ENCODE data around the gene GIGYF2.
A peak's percentile ranks its signal among the peaks of the same experiment; 100 is the strongest.
"Not testable (repeated sequence)": the region's sequence is repeated elsewhere in the genome, so short reads cannot be mapped to it uniquely, and the experiment has no call there.

Gene GIGYF2

DNA sequence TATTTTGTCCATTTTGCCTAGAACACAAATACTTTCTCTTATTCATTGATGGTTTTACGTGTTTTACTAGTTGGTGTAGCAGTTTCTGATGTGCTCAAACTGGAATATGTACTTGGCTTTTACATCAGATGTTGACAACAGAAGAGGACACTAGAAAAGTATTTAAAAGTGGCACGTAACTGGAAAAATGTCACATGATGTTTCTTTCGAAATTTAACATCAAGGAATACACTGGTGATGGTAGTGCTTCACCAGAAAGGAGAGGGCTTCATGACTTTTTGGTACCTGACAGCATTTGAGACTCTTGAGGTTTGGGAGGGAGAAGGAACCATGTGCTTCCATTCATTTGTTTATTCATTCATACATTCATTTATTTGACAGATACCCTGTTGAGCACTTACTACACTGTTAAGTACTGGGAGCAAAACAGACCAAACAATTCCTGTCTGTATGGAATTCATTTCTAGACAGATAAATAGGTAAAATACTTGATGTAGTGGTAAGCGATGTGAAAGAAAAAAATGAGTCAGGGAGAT is 1.5 kb downstream of the GIGYF2 start:
- no peak for DNase-seq (ENCODE audit: low read depth)
- peak overlapping the region; percentile 91 for H3K4me3 ChIP-seq (ENCODE audit: low read depth, low read length)
- no peak for TF ChIP-seq CTCF (IDR thresholded peaks at IDR 0.05; ENCODE audit: insufficient read depth, low read depth, low read length, missing control alignments)

DNA sequence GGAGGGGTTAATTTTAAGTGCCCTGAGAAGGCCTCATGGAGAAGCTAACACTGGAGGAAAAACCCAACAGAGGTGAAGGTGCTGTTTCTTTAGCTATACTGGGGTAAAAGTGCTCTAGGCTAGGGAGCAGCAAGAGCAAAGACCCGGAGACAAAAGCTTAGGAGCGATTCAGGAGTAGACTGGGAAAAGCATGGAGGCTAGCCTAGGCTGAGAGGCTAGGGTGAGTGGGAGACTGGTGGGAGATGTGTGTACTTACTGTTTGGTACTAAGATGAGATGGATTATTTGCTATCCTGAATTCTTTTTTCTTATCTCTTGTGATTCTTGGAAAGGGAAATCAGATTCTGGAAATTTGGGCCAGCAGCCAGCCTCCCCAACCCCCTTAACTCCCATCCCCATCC is 2.0 kb downstream of the GIGYF2 start:
- TF ChIP-seq CTCF (IDR thresholded peaks at IDR 0.05; ENCODE audit: insufficient read depth, low read depth, low read length, missing control alignments), result no peak
- DNase-seq (ENCODE audit: low read depth), result no peak
- peak overlapping the region; percentile 91 for H3K4me3 ChIP-seq (ENCODE audit: low read depth, low read length)

DNA sequence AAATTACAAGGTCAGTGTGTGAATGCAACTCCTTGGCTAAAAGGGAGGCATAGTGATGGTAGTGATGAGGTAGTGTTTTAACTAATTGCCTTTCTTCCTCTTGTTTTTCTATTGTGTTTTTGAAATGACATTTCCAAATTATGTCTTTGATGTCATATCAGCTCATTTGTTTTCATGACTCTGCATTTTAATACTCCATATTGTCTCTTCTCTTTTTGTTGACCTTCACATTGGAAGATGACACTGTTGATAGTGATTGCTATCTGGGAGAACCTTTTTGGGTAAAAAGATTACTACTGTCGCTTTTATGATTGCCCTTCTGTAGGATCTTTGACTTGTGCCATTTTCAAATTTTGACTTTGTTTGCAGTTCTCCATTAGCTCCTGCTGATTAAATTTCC is 3.0 kb downstream of the GIGYF2 start:
- no peak for TF ChIP-seq CTCF (IDR thresholded peaks at IDR 0.05; ENCODE audit: insufficient read depth, low read depth, low read length, missing control alignments)
- no peak for DNase-seq (ENCODE audit: low read depth)
- no peak overlapping the region for H3K4me3 ChIP-seq (ENCODE audit: low read depth, low read length)

DNA sequence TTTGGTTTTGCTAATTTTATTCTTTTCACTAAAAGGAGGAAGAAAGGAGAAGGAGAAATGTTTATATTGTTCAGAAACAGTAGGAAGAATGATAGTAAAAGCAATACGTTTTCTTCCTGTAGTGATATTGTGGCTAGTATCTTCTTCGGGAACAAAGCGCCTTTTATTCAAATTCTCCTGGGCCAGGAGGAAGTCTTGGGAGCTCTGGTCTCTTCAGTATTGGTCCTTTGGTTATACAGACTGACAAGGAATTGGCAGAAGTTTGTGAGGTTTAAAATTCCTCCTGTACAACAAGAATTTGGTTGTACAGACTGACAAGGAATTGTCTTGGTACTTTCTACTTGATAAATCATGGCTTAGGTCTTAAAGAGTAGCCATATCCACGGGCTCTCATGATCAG is 9.9 kb downstream of the GIGYF2 start:
- H3K4me3 ChIP-seq (ENCODE audit: low read depth, low read length), result no peak overlapping the region
- no peak for DNase-seq (ENCODE audit: low read depth)
- no peak for TF ChIP-seq CTCF (IDR thresholded peaks at IDR 0.05; ENCODE audit: insufficient read depth, low read depth, low read length, missing control alignments)

DNA sequence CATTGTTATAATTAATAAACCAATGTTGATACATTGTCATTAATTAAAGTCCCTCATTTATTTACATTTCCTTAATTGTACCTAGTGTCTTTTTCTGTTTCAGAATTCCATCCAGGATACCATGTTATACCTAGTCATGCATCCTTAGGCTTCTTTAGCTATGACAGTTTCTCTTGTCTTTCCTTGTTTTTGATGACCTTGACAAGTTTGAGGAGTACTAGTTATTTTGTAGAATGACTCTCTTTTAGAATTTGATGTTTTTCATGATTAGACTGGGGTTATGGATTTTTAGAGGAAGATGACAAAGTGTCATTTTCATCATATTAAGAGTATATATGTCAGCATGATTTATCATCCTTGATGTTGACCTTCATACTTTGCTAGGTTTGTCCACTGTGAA is 16.4 kb downstream of the GIGYF2 start:
- TF ChIP-seq CTCF (IDR thresholded peaks at IDR 0.05; ENCODE audit: insufficient read depth, low read depth, low read length, missing control alignments), result no peak

GRCh38 chr2:232714969-232715368 is 17.8 kb downstream of the GIGYF2 start:
- H3K4me3 ChIP-seq (ENCODE audit: low read depth, low read length), result no peak overlapping the region
- DNase-seq (ENCODE audit: low read depth), result no peak
- no peak for TF ChIP-seq CTCF (IDR thresholded peaks at IDR 0.05; ENCODE audit: insufficient read depth, low read depth, low read length, missing control alignments)

More for the DNA sequence above, 16.4 kb downstream of the GIGYF2 start:
- H3K4me3 ChIP-seq (ENCODE audit: low read depth, low read length), result no peak overlapping the region
- DNase-seq (ENCODE audit: low read depth), result no peak

DNA sequence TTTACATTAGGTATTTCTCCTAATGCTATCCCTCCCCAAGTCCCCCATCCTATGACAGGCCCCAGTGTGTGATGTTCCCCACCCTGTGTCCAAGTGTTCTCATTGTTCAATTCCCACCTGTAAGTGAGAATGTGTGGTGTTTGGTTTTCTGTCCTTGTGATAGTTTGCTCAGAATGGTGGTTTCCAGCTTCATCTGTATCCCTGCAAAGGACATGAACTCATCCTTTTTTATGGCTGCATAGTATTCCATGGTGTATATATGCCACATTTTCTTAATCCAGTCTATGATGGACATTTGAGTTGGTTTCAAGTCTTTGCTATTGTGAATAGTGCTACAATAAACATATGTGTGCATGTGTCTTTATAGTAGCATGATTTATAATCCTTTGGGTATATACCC is 22.9 kb downstream of the GIGYF2 start:
- not testable (repeated sequence) for DNase-seq (ENCODE audit: low read depth); H3K4me3 ChIP-seq (ENCODE audit: low read depth, low read length)
